ENCODE measurements around the gene GABRB1. TPM values are rescaled to one million over a fixed set of nuclear protein-coding genes. Genes with fewer than 3 reads are reported as not detected.

GABRB1 gene
- total RNA-seq, 1 experiment from 2014 or later = not detected

GRCh38 chr4:47060561-47060960 lies 29.2 kb downstream of the GABRB1 start:
- POLR2A ChIA-PET = no interaction called here
- TF ChIP-seq CTCF (IDR thresholded peaks at IDR 0.05 in 2 of 3, conservative IDR thresholded peaks at IDR 0.05 in 1 of 3; ENCODE audit: borderline replicate concordance in 1 of 3, insufficient read depth in 1 of 3, low read depth in 2 of 3, low read length in 2 of 3) (no peak), REST (IDR thresholded peaks at IDR 0.05; ENCODE audit: low read depth) (no peak), POLR2AphosphoS5 (IDR thresholded peaks at IDR 0.05; ENCODE audit: low read depth, low read length) (no peak), FOSL1 (IDR thresholded peaks at IDR 0.05; ENCODE audit: low read depth) (no peak), SRF (IDR thresholded peaks at IDR 0.05; ENCODE audit: low read depth) (no peak), SIN3A (IDR thresholded peaks at IDR 0.05; ENCODE audit: low read depth) (no peak), ELF1 (IDR thresholded peaks at IDR 0.05; ENCODE audit: borderline replicate concordance, low read depth) (no peak), POLR2A (IDR thresholded peaks at IDR 0.05; ENCODE audit: borderline replicate concordance, extremely low read depth, insufficient read depth, insufficient read length) (no peak), SP1 (IDR thresholded peaks at IDR 0.05; ENCODE audit: low read depth) (no peak), JUND (IDR thresholded peaks at IDR 0.05) (no peak)
- H3K9ac ChIP-seq (ENCODE audit: low read length) = no peak overlapping the region
- no TSS peak for BruUV-seq (replicated peaks)
- intact Hi-C loops (cut with micrococcal nuclease) = no loop called here
- H3K27ac ChIP-seq (ENCODE audit: low read depth, low read length) = no peak overlapping the region
- H3K4me3 ChIP-seq (replicated peaks in 1 of 2; ENCODE audit: low read depth in 1 of 2, low read length in 2 of 2) = no peak overlapping the region
- DNase-seq (ENCODE audit: low read depth, low spot score) (no peak), ATAC-seq (no peak)
- no peaks in the 10 kb centered on the region for H3K79me2 ChIP-seq (ENCODE audit: insufficient read depth, low read length)
- no peaks in the 10 kb centered on the region for H3K9me3 ChIP-seq (ENCODE audit: control insufficient read depth in 1 of 2, insufficient read depth in 1 of 2, low read depth in 1 of 2, low read length in 2 of 2)
- no peaks in the 10 kb centered on the region for H3K9me2 ChIP-seq (ENCODE audit: insufficient read depth)
- CTCF ChIA-PET = no interaction called here
- H2AFZ ChIP-seq (ENCODE audit: low read depth, low read length, poor library complexity, severe bottlenecking) = no peak overlapping the region
- RAD21 ChIA-PET (ENCODE audit: low non-redundant PET in 1 of 2, low total read pairs in 2 of 2, uncharacterized antibody in 2 of 2, unreplicated experiment in 2 of 2) = no interaction called here
- no peak overlapping the region for H3K4me2 ChIP-seq (ENCODE audit: low read length)
- H3K4me1 ChIP-seq (ENCODE audit: control insufficient read depth in 1 of 2, insufficient read depth in 2 of 2, low read length in 2 of 2) = no peaks in the 10 kb centered on the region
- no peaks in the 10 kb centered on the region for H4K20me1 ChIP-seq (ENCODE audit: insufficient read depth)
- no peaks in the 10 kb centered on the region for H3K36me3 ChIP-seq (ENCODE audit: control insufficient read depth in 1 of 2, insufficient read depth in 2 of 2, low read length in 2 of 2)
- H3K27me3 ChIP-seq (ENCODE audit: insufficient read depth, low read length) = no peaks in the 10 kb centered on the region

Data from HCT116 (cell line).